Fibroblast of mammary gland (primary cell): ENCODE data around the gene BCAS4.

Source experiments
- DNase-seq: peaks from one replicate; pipeline ENCODE4 v3.0.0-alpha.2; 2010; ENCODE audit warnings: low read depth
- H3K4me3 ChIP-seq: 2 replicates; pipeline ENCODE4 v1.5.1; 2011; ENCODE audit warnings: low read depth, mild to moderate bottlenecking, low read length, moderate library complexity; ENCODE audit not compliant: control insufficient read depth
- CTCF ChIP-seq: conservative IDR thresholded peaks from 2 replicates; pipeline ENCODE4 v1.5.1; 2011; ENCODE audit warnings: low read depth, low read length, inconsistent platforms; ENCODE audit not compliant: control insufficient read depth, insufficient read depth

BCAS4 gene

GRCh38 chr20:50872560-50873425 lies 77.9 kb downstream of the BCAS4 start:
- no peak overlapping the region for H3K4me3 ChIP-seq
- TF ChIP-seq CTCF = no peak
- DNase-seq = no peak

GRCh38 chr20:50873585-50873984 lies 78.7 kb downstream of the BCAS4 start:
- no peak overlapping the region for H3K4me3 ChIP-seq
- no peak for TF ChIP-seq CTCF
- DNase-seq = no peak

- no peak for TF ChIP-seq CTCF
- DNase-seq = no peak
Measured at GRCh38 chr20:50874111-50874757, 79.4 kb downstream of the BCAS4 start.

GRCh38 chr20:50874758-50875665 lies 80.2 kb downstream of the BCAS4 start:
- DNase-seq = no peak
- no peak for TF ChIP-seq CTCF
- no peak overlapping the region for H3K4me3 ChIP-seq

More at GRCh38 chr20:50874111-50874757, 79.4 kb downstream of the BCAS4 start:
- H3K4me3 ChIP-seq = no peak overlapping the region

- H3K4me3 ChIP-seq = no peak overlapping the region
- no peak for DNase-seq
- no peak for TF ChIP-seq CTCF
Measured at GRCh38 chr20:50876063-50876685, 81.3 kb downstream of the BCAS4 start.

- no peak for DNase-seq
- H3K4me3 ChIP-seq = no peak overlapping the region
- TF ChIP-seq CTCF = no peak
Measured at GRCh38 chr20:50876816-50877215, 82.0 kb downstream of the BCAS4 start.
